GM12891 (cell line): ENCODE results near the gene TMEM156.

Experiments
- DNase-seq: peaks from one replicate; pipeline ENCODE4 v3.0.0; 2011; ENCODE audit warnings: low spot score; ENCODE audit not compliant: insufficient read length
- FAIRE-seq: peaks from 2 replicates; lab custom pipeline; 2011; peaks lifted over from hg19 to GRCh38; lab: Jason Lieb, UNC
- PAX5 ChIP-seq: IDR thresholded peaks from 2 replicates; pipeline ENCODE4 v1.6.1; 2011; ENCODE audit warnings: low read length, moderate library complexity, mild to moderate bottlenecking; ENCODE audit not compliant: insufficient read depth, severe bottlenecking
- POLR2A ChIP-seq: IDR thresholded peaks from 2 replicates; pipeline ENCODE4 v1.6.1; 2011; ENCODE audit warnings: low read depth, low read length, control low read depth
- POLR2AphosphoS5 ChIP-seq: IDR thresholded peaks from 2 replicates; pipeline ENCODE4 v1.6.1; 2011; ENCODE audit warnings: low read depth, low read length, control low read depth
- POU2F2 ChIP-seq: IDR thresholded peaks from 2 replicates; pipeline ENCODE4 v1.6.1; 2011; ENCODE audit warnings: low read depth, mild to moderate bottlenecking, control low read depth, low read length, moderate library complexity
- SPI1 ChIP-seq: IDR thresholded peaks from 2 replicates; pipeline ENCODE4 v1.6.1; 2011; ENCODE audit warnings: low read depth, low read length, control low read depth
- TAF1 ChIP-seq: IDR thresholded peaks from 2 replicates; pipeline ENCODE4 v1.6.1; 2011; ENCODE audit warnings: low read depth, low read length, control low read depth

TMEM156 gene

DNA sequence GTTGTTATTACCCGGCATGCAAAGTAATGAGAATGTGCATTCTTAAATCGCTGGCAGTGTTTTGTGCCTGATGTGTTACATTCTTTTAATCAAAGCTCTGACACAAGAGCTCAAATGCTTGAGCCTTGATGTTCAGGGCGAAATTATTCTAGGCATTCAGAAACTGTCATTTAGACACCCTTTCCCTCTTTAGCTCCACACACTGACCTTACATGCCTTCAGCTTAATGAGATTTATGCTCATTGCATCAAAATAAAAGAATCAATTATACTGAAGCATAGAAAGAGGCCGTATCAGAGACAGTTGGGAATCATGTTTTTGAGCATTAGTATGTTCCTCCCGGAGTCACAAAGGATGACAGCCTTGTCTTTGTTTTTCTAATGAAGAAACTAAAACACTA lies 107.9 kb downstream of the TMEM156 start:
- no peak for FAIRE-seq

DNA sequence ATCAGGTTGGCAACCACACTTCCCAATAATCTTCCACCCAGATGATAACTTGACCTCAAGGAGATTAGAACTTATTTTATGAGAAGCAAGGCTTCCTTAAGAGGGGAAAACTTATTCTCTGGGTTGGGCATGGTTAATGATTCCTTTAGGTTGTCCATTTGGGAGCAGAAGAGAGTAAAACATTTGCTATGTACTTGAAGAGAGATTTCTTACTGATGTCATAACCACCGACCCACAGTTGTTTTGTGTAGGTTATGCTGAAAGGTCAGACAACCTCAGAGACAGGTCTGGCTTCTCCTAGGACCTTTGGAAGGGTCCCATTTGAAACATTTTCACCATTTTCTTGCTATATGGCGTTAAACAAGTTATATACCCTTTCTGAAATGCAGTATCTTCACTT lies 108.5 kb downstream of the TMEM156 start:
- FAIRE-seq (no peak), DNase-seq (no peak)
- TF ChIP-seq PAX5 (no peak), SPI1 (no peak), TAF1 (no peak), POLR2A (no peak), POLR2AphosphoS5 (no peak), POU2F2 (no peak)

More for the DNA sequence above, 107.9 kb downstream of the TMEM156 start:
- TF ChIP-seq PAX5 (no peak), POLR2AphosphoS5 (no peak), TAF1 (no peak), SPI1 (no peak), POU2F2 (no peak), POLR2A (no peak)
- DNase-seq = no peak

DNA sequence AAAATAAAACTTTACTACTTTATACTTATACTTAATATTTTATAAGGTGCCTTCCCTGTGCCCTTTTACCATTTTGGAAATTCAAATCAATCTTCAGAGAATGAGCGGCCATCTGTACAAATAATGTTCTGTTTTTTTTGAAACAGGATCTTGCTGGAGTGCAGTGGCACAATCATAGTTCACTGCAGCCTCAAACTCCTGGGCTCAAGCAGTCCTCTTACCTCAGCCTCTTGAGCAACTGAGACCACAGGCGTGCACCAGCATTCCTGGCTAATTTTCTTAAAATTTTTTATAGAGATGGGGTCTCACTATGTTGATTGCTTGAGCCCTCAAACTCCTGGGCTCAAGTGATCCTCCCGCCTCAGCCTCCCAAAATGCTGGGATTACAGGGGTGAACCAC lies 111.1 kb downstream of the TMEM156 start:
- TF ChIP-seq POU2F2 = no peak
- no peak for TF ChIP-seq TAF1
- TF ChIP-seq PAX5 = no peak
- TF ChIP-seq POLR2A = no peak
- no peak for TF ChIP-seq SPI1
- no peak for TF ChIP-seq POLR2AphosphoS5

DNA sequence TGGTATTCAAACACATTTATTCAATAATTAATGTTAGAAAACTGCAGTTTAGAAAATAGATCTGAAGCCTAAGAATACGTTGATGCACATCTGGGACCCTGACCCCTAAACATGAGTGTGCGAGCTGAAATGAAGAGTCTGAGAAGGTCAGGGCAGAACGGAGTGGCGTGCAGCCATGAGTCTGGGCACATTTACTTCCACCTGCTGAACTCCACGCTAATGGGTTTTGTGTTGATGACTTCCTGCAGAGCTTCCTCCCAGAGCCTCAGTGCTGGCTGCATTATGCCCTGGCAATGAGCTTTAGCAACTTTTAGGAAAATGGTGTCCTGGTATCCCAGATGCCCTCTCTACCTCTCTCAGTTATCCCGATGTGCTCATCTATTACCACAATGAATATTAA lies 111.5 kb downstream of the TMEM156 start:
- peak; percentile 31 for FAIRE-seq
- DNase-seq = no peak
- TF ChIP-seq TAF1 (no peak), PAX5 (no peak), POU2F2 (no peak), POLR2A (no peak), SPI1 (no peak), POLR2AphosphoS5 (no peak)

More for the DNA sequence above, 111.1 kb downstream of the TMEM156 start:
- no peak for FAIRE-seq
- DNase-seq = no peak

DNA sequence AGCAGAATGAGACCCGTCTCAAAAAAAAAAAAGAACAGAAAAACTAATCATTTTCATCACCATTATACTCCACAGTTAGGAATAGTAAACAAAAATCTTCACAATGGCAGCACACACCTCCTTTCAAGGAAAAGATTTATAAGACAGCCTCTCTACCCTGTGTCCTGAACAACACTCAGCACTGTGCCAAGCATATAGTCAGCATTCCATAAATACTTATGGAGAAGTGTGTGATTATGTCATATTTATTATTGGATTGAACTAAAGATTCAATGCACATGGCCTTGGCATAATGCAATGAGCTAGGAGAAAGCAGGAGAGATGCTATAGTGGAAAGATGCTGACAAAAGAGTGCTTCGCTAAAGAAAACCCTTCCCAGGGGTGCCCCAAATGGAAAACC lies 112.0 kb downstream of the TMEM156 start:
- no peak for TF ChIP-seq PAX5
- no peak for TF ChIP-seq POLR2A
- TF ChIP-seq TAF1 = no peak
- TF ChIP-seq SPI1 = no peak
- no peak for TF ChIP-seq POLR2AphosphoS5
- TF ChIP-seq POU2F2 = no peak
- no peak for DNase-seq

DNA sequence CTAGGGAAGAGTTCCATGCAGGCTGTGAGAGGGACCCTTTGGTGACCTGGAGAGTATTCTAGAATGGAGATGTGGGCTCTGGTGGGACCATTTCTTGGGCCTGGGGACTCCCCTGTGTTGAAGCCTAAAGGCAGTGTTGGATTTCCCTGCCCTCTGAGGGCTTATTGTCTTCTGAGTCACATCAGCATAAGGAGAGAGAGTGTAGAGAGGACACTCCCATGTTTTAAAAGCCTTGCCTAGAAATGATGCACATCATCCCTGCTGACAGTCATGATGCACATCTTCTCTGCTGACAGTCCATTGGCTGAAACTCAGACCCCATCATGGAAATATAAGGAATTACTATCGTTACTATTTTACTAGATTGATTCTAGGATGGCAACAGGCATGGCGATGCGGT lies 112.7 kb downstream of the TMEM156 start:
- DNase-seq (no peak), FAIRE-seq (no peak)
- TF ChIP-seq POLR2AphosphoS5 (no peak), PAX5 (no peak), POU2F2 (no peak), POLR2A (no peak), SPI1 (no peak), TAF1 (no peak)

More for the DNA sequence above, 112.0 kb downstream of the TMEM156 start:
- FAIRE-seq = no peak

DNA sequence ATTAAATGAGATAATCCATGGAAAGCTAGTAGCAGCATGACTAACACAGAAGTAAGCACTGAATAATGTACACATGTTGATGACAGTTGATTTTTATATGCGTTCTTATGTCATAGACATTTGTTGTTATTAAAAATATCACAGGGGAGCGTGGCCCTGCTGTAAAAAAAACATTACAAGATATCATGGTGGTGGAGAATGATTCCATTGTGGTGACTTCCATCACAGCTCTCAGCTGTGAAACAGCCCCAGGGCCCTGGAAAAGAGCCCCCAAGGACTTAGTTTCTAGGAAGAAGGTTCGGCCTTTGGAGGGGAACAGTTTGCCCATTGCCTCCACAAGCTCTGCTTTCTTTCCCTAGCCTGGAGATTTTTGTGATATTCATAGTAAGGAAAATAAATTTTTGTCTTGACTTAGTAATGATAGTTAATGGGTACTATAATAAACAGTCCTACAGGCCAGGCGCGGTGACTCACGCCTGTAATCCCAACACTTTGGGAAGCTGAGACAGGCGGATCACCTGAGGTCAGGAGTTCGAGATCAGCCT lies 114.7 kb downstream of the TMEM156 start:
- FAIRE-seq = no peak
- no peak for DNase-seq
- no peak for TF ChIP-seq POLR2A
- TF ChIP-seq TAF1 = no peak
- no peak for TF ChIP-seq POLR2AphosphoS5
- no peak for TF ChIP-seq SPI1
- no peak for TF ChIP-seq PAX5
- TF ChIP-seq POU2F2 = no peak
